NCI-H128 (cell line): ENCODE results near the gene DSCAML1.

Experiments
- DNase-seq: peaks from one replicate; lab custom pipeline; 2025; ENCODE audit not compliant: unreplicated experiment; lab: John Stamatoyannopoulos, UW

DSCAML1 gene

DNA sequence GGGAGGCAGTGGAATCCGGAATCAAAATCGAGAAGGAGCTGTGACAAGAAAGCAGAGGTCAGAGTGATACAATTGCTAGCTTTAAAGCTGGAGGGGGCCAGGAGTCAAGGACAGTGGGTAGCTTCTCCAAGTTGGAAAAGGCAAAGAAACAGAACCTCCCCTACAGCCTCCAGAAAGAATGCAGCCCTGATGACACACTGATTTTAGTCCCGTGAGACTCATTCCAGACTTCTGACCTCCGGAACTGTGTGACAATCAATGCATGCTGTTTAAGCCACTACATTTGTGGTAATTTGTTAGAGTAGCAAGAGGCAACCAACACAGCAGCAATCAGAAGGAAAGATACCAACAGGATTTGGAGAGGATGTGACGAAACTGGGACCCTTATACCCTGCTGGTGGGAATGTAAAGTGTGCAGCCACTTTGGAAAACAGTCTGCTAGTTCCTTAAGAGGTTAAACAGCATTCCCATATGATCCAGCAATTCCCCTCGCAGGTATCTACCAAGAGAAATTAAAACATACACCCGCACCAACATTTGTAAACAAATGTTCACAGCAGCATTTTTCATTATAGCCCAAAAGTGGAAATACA, 66.7 kb downstream of the DSCAML1 start:
- DNase-seq = no peak

DNA sequence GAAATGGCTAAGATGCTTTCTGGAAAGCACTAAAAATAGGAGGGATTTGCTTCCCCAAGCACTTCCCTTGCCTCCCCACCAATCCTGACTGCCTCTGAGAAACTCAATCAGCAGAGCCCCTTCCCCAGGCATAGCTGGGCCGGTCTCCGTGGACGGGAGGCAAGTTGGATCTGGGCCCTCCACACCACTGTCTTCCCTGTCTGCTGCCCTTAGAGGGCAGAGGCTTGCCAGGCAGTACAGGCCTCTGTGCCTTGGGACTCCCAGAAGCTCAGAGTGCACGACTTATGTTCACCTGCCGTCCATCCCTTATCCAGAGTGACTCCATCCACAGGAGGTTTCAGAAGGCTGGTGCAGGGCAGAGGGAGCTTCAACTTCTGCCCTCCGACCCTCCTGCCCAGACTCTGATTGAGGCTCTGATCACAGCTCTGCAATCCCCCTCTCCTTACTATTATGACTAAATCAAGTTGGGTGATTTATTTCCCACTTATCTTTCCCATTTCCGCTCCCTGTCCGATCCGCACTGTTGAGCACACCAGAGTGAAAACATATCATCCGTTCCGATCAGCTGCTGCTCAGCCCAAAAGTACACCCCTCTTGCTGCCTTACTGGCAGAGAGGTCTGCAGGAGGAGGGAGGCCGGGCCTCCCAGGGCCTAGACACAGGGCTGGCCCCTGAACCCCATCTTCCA, 71.8 kb downstream of the DSCAML1 start:
- no peak for DNase-seq

DNA sequence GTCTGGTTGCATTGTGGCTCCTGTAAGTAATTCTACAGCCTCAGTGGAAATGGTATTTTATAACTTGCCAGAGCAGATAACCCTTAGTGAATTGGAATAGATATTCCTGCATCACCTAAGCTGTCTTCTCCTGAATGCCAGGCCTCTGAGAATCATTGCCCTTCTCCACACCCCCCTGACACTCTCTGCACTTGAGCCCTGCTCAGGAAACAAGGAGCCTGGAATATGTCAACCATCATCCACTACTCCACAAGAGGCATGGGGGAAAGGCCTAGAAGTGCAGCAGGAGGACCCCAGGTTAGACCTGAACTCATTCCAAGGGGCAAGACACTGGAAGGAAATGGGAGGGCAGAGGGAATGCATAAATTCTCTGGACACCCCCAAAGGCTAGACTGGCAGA, 72.4 kb downstream of the DSCAML1 start:
- DNase-seq = no peak

DNA sequence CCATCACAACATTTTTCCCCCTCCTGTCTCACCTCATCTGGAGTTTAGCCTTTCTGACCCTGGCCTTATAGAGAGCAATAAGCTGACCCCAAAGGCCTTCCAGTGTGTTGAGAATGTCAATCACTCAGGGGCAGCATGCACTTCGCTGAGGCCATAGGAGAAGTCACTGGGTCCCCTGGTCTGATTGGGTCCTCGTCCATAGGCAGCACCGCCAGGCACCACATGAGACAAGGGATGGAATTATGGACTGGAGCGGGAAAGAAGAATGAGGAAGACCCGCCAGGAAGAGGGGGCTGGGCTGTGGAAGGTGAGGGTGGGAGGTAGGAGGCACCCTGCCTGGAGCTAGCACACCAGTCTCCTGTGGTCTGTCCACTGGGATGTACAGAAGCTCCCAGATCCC, 72.9 kb downstream of the DSCAML1 start:
- no peak for DNase-seq

DNA sequence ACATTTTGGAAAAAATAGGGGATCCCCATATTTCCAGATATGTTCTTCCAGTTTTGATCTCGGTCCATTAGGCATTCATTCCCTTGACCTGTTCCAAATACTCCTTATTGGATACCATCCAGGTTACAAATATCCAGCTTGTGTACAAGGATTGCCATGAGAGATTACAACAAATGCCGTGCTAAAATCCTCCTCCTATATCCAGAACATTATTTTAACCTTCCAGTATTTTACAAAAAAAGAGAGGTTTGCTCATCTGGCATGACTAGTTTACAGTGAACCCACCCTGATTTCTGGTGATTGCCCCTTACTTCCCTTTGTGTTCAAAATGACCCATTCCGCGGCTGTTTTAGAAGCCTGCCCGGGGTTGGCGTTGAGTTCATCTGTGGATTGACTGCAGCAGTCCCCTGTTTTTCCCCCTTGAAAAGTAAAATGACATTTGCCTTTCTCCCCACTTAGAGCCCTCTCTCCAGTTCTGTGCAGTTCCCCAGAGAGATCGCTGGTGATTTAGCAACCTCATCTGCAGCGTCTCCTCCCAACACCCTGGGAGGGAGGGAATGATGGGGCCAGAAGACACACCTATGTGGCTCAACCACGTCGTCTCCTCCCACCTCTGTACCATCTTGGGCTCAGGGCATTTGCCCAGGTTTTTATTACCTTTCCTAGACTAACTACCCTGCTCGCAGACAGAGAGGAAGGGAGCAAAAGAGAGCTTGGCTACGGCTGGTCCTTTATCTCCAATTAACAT, 73.6 kb downstream of the DSCAML1 start:
- DNase-seq = no peak

GRCh38 chr11:117722082-117722481, 74.9 kb downstream of the DSCAML1 start:
- DNase-seq = no peak

GRCh38 chr11:117720061-117720511, 76.9 kb downstream of the DSCAML1 start:
- DNase-seq = no peak

GRCh38 chr11:117719480-117719879, 77.5 kb downstream of the DSCAML1 start:
- no peak for DNase-seq

DNA sequence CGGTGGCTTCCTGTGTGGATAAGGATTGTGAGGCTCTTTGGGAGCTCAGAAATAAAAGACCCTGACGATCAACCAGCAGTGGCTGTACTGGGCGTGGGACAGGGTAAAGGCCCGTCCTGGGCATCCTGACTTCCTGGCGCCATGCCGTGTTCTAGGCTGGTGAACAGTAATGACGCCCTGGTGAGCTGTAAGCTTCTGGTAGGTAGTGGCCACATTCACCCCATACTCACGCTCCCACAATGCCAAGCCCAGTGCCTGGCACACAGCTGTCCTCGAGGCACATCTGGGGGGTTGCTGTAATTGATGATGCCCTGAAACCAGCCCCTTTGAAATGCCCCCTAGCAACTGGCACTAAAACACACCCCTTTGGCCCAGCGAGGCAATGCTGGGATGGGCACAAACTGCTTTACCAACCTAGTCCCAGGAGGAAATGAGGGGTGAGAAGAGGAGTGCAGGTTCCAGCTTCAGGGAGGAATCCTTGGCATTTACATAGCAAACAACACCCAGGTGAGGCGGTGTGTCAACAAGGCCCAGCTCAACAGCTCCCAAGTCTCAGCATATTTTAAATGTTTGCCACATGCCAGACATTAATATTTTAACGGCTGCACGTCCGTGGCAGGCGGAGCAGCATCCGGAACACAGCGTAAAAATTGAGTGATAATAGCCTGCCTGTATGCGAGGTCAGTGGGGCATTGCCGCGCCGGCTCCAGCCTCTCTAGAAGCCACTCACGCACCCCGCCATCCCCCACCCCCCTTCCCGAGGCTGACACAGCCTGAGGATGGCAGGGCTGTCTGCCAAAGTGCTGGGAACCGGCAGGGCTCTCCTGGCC, 79.3 kb downstream of the DSCAML1 start:
- no peak for DNase-seq

DNA sequence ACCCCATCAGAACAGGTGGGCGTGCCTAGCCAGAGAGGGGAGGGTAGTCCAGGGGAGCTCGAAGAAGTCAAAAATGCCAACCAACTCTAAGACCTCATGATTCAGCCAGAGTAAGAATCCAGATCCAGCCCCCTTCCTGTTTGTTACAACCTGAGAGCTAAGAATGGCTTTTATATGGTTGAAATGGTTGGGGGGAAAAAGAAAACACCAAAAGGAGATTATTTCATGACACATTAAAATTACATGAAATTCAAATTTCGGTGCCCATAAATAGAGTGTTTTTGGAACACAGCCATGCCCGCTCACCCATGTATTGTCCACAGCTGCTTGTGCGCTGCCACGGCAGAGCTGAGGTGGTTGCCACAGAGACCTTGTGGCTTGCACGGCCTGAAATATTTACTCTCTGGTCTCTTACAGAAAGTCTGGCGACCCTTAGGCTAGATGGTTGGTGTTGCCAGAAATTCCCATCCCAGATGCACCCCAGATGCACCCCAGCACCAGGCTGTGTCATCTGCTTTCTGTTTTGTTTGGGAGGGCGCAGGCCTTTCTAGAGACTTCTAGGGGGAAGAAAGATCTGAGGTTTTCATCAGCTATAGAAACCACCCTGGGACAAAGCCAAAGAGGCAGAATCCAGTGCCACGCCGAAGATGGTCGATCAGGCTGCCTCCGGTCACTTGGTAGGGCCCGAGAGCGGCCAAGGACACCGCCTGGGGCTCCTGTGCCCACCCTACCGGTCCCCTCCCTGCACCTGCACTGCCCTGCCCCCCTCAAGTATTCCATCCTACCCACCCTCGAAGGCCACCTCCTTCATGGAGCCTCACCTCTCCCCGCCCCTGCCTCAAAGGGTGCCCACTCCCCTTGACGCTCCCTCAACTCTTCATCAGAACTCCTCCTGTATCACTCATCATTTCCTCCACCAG, 80.2 kb downstream of the DSCAML1 start:
- DNase-seq = no peak

DNA sequence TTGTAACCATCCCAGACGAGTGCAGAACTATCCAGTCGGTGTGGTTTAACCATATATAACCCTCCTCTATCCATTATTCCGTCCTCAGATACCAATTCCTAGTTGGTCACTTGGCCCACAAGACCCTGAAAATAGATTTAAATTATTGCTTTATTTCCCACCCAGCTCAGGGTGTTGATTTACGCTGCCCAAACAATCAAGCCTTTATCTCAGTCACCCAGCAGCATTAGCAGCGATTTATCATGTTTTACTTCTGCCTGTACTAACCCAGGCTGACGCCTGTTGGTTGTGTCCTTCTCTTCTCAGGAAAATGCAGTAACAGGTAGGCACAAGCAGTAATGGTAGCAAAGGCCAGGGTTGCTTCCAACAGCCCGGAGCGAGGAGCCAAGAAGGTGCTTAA, 81.2 kb downstream of the DSCAML1 start:
- DNase-seq = no peak

GRCh38 chr11:117713538-117713991, 83.5 kb downstream of the DSCAML1 start:
- no peak for DNase-seq

DNA sequence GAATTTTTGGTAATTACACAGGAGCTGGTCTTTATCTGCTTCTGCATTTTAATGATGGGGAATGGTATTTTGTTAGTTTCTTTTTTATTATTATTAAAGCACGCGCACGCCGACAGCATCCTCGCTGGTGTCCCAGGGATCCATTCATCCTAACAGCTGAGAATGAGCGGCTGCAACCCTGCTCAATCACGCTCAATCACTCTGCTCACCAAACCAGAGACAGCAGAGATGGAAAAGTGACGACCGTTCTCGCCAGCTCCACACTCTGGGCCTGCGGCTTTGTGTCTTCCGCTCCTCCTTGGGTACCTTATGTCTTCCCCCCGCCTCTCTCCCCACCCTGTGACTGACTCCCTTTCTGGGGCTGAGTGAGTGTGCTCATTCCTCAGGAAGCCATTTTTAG, 84.5 kb downstream of the DSCAML1 start:
- no peak for DNase-seq

DNA sequence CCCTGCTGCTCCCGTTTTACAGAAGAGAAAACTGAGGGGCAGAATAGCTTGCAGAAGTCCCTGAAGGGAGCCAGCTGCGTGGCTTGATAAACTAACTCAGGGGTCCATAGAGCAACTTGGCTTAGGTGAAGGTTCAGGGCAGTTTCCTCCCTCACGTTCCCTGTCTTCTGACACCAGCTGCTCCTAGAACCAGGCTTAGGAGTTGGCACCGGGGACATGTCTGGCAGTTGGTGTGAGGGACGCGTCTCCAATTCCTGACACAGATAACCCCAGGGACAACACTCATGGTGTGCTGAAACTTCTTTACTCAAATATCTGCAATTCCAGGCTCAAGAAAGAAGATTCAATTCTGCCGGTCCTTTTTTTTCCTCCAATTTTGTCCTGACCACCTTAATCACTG, 85.7 kb downstream of the DSCAML1 start:
- DNase-seq = no peak

DNA sequence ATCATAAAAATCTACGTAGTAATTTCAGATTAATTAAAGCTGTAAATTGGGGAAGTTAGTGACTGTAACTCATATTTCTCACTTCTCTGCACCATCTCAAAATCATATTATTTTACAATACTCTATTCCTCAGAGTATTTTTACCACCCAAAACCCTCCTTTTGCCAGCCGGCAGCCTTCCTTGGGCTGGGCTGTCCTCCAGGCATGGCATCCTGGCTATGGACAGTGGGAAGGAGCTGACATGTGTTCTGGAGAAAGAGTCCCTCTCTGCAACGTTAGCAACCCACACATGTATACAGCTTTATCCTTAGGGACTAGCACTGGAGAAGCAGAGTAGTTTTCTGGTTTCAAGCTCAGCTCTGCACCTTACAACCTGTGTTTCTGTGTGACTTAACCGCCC, 86.8 kb downstream of the DSCAML1 start:
- no peak for DNase-seq

DNA sequence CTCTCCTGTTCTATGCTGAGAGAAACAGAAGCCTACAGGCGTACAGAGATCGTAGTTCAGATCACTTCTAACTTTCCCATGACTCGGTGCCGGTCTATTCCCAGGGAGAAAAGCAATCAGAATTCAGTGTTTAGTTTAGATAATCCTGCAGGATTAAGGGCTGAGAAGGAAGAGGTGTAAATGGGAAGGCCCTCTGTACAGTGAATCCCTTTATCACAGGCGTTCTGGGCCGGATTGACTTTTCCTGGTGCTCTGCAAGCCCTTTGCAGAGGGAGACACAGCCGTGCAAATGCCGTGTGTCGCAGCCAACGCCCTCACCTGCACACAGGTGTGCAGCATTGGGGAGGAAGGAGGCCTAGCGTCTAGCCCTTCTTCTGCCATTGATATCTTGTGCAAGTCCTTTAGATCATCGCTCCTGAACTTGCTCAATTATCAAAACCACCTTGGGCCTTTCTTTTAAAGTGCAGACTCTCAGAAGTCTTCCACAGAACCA, 90.6 kb downstream of the DSCAML1 start:
- no peak for DNase-seq

DNA sequence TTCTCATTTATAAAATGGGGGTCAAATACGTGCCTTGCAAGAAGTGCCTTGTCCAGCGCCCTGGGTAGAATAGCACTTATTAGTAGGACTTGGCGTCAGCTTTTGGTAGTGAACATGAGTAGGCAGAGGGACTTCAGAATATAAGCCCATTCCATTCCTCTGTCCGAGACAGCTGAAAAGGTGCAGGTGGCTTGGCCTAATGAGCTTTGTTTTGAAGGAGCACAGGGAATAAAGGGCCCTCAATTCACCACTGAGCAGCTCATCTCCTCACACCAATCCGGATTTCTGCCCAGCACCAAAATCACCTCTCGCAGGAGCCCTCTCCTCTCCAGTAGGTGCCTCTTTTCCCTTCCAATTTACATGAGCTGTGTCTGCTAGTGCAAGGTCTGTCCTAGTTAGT, 91.2 kb downstream of the DSCAML1 start:
- DNase-seq = no peak

DNA sequence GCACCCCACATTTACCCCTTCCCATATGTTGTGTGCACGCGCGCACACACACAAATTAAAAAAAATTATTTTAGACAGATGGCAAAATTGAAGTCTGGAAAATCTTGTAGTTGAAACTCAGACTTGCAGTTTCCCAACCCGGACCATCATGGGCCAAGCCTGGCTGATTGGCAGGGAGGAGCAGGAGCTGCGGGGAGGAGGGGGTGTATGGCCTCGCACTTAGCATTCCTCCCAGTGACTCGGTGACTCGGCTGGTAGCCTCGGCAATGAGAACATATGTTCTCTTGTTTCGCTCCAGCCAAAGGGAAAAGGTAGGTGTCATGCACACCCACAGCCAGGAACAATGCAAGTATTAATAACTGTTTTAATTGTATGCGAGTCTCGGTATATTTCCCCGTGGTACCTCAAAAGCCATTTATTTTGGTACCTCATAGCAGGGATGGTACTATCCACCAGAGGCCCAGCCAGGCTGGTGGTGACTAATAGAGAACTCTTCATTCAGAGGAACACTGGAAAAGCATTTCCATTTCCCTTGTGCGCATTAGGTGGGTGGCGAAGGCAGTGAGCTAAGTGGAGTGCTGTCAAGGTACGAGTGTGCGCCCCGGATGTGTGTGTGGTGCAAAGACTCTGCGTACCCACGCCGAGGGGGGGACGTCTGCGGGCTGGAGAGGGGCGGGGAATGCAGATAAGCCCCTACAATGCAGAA, 92.5 kb downstream of the DSCAML1 start:
- DNase-seq = no peak

DNA sequence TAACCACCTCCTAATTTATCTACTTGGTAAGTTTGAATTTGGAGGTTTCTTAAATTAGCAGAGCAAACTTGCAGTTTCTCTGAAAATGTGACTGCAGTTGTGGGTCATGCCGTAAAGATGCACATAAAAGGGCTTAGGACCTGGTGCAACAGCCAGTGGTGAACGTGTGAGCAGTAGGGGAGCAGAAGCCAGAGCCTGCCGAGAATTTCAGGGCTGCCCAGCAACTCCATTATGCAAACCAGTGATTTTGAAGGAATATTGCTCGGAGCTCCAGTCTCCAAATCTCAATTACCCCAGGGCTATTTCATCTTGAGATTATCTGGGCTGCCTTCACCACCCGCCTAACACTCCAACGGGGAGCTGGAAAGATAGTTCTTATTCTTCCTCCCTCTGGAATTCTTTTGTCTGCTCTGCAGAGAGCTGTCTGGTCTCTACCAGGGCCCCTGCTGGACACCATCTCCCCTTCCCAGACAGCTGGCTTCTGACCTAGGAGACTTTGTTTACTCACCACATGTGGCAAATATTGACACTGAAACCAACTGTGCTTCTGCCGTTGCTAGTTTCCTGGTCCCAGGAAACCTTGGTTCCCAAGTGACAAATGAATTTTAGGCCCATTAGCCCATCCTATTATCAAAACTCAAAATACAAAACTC, 93.9 kb downstream of the DSCAML1 start:
- DNase-seq = no peak
